HG03045 (cell line): Measurements from ENCODE around the gene GRK1.

Experiments used
- ATAC-seq: cut with Tn5 transposase; IDR thresholded peaks from one replicate; pipeline ENCODE4 v1.9.1; 2021; ENCODE audit warnings: mild to moderate bottlenecking, moderate library complexity; ENCODE audit not compliant: unreplicated experiment

The GRK1 gene

GRCh38 chr13:113754691-113755090, 87.7 kb downstream of the GRK1 start:
- ATAC-seq = no peak

DNA sequence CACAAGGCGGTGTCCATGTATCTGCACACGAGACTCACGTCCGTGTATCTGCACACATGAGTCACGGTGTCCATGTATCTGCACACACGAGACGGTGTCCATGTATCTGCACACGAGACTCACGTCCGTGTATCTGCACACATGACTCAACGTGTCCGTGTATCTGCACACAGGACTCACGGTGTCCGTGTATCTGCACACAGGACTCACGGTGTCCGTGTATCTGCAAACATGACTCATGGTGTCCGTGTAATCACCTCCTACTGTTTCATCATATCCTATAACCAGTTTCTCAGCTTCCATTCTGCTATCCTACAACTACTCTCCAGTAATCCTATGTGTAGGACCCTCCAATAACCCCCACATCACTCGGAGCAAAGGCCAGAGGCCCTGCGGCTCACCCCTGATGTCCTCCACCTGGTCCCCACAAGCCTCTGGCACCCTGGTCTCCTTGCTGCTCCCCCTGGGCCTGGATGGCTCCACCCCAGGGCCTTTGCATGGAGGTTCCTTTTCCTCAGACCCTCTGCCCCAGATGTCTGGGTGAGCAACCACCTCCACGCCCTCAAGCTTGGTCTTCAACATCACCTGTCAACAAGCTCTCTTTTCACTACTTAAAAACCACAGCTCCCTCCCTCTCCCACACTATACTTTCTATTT, 89.5 kb downstream of the GRK1 start:
- no peak for ATAC-seq

- peak; percentile 65 for ATAC-seq
These were observed 91.9 kb downstream of the GRK1 start, which contains the start of gene TMEM255B for GRCh38 chr13:113758651-113759524. TMEM255B (plus strand) TSS chr13:113759226; CDS start chr13:113759270, 44 bp downstream.

GRCh38 chr13:113759525-113760137, 92.6 kb downstream of the GRK1 start:
- ATAC-seq = no peak

GRCh38 chr13:113761136-113761535, 94.1 kb downstream of the GRK1 start:
- ATAC-seq = no peak

- ATAC-seq = no peak
These were observed 95.1 kb downstream of the GRK1 start for GRCh38 chr13:113762075-113762474.

- ATAC-seq = no peak
These were observed 95.5 kb downstream of the GRK1 start for GRCh38 chr13:113762538-113762937.

DNA sequence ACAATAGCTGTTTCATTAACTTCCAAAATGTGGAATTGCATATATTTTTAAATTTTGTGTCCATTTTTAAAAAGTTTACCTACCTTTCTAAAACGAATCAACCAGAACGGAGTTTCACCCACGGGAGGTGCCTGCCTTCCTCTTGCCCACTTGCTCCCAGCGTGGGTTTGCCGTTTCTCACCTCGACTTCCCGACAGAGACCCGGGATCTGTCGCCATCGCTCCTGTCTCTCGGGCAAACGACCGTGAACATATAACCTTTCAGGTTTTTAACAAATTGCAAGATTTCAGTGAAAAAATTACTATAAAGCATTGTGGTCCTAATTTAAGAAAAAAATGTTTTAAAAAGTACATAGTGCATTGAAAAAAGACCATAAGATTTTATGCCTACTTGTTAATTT, 96.2 kb downstream of the GRK1 start:
- ATAC-seq = no peak

- ATAC-seq = no peak
These were observed 97.2 kb downstream of the GRK1 start for GRCh38 chr13:113763961-113764792.

GRCh38 chr13:113764793-113765563, 98.0 kb downstream of the GRK1 start:
- no peak for ATAC-seq

GRCh38 chr13:113765564-113765910, 98.5 kb downstream of the GRK1 start:
- ATAC-seq = no peak

GRCh38 chr13:113766035-113766800, 99.2 kb downstream of the GRK1 start:
- no peak for ATAC-seq

DNA sequence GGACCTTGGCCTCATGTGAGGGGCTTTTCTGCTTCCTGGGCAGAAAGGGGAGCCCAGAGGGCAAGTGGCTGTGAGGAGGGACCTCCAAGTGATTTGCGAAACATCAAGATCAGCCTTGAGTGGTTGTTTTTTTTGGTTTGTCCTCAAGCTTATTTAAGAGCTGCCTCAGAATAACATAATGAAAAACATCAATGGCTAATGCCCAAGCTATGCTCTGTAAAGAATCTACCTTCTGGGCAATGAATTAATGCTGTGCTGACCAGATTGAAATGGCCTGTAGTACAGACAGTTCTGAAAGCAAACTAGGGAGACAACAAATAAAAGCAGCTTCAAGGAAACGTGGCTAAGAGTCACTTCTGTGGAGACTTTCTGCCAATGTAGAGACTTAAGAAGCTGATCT, 100.3 kb downstream of the GRK1 start:
- no peak for ATAC-seq

GRCh38 chr13:113768018-113768905, 101.2 kb downstream of the GRK1 start:
- ATAC-seq = no peak

- ATAC-seq = no peak
These were observed 102.1 kb downstream of the GRK1 start for GRCh38 chr13:113769106-113769505.

DNA sequence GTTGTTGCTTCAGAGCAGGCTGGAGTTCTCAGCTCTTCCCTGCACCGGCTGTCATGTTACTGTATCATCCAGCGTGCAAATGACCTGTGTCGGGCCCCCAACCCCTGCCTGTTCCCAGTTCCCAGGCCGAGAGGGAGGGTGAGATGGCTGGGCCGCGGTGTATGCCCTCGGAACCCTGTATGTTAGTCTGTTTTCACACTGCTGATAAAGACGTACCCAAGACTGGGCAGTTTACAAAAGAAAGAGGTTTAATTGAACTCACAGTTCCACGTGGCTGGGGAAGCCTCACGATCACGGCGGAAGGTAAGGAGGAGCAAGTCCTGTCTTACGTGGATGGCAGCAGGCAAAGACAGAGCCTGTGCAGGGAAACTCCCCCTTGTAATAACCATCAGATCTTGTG, 102.9 kb downstream of the GRK1 start:
- ATAC-seq = no peak

DNA sequence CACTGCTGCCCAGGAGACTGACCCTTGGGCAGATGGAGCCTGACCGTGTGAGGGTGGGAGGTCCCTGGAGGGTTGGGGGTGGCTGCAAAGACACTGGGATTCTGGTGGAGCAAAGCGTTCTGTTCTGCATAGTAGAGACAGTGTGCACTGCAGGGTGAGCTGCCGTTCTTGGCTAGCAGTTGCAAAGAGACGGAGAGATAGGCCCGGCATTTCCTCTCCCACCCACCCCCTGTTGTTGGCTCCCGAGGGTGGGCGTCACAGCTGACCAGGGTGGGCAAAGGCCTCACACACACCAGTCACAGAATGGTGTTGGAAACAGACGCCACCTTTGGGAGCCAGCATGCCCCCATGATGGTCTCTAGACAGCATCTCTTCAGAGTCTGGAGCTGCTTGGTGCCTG, 103.4 kb downstream of the GRK1 start:
- ATAC-seq = no peak

DNA sequence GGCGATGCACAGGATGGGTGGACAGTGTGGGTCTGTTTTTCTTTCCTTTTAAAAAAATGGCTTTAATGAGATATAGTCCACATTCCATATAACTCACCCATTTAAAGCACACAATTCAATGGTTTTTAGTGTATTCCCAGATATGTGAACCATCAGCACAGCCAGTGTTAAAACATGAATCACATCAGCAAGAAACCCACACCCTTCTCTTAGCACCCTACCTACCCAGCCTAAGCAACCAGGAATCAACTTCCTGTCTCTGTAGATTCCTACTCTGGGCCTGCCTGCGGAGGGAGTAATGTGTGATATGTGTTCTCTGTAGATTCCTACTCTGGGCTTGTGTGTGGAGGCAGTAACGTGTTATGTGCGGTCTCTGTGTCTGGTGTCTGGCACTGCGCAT, 103.9 kb downstream of the GRK1 start:
- no peak for ATAC-seq
